SK-N-SH (cell line): ENCODE measurements around the gene GNAT1. TPM values are rescaled to one million over a fixed set of nuclear protein-coding genes. Genes with fewer than 3 reads are reported as not detected.

Experiments
- CTCF ChIA-PET: fragments of 300-600, 350-600 bp; formaldehyde crosslinking; extraction: SDS; loops from one replicate; lab custom pipeline; 2021; lab: Yijun Ruan, JAX
- POLR2A ChIA-PET: fragments of 350-600 bp; sonication (Branson Sonifier 250); formaldehyde crosslinking; extraction: SDS; loops from one replicate; lab custom pipeline; 2020; ENCODE audit warnings: antibody characterized with exemption, inconsistent platforms; lab: Yijun Ruan, JAX
- DNase-seq: peaks from one replicate; pipeline ENCODE4 v3.0.0; 2012
- H2AFZ ChIP-seq: fragments of 200-600 bp; sonication (generic); 2 replicates; pipeline ENCODE4 v1.8.1; 2016; ENCODE audit warnings: antibody characterized with exemption, mild to moderate bottlenecking, low read depth
- H3F3A ChIP-seq: fragments of 200-600 bp; sonication (generic); replicated peaks from 2 replicates; pipeline ENCODE3; 2016; ENCODE audit warnings: antibody characterized with exemption, mild to moderate bottlenecking; ENCODE audit not compliant: insufficient read depth
- H3K27ac ChIP-seq, 2 experiments: fragments of 200-500 bp in 1 of 2; fragments of 200-600 bp in 1 of 2; sonication (Bioruptor generic) in 1 of 2; sonication (generic), shearing (Covaris generic) in 1 of 2; 2 replicates each; pipeline versions ENCODE4 v1.5.1 to v1.6.1; 2014 to 2016; ENCODE audit warnings: low read depth in 2 of 2, inconsistent platforms in 1 of 2, low read length in 1 of 2, mild to moderate bottlenecking in 1 of 2, mixed read lengths in 1 of 2
- H3K27me3 ChIP-seq: fragments of 200-600 bp; sonication (generic), shearing (Covaris generic); 2 replicates; pipeline ENCODE4 v1.6.1; 2016; ENCODE audit warnings: mixed run types; ENCODE audit not compliant: insufficient read depth
- H3K36me3 ChIP-seq, 2 experiments: fragments of 200-500 bp in 1 of 2; fragments of 200-600 bp in 1 of 2; sonication (Bioruptor generic) in 1 of 2; sonication (generic) in 1 of 2; replicated peaks in 1 of 2; 2 replicates each; pipeline versions ENCODE3 to v1.5.1; 2014 to 2016; ENCODE audit warnings: low read length in 1 of 2, mild to moderate bottlenecking in 1 of 2; ENCODE audit not compliant: insufficient read depth in 2 of 2, control insufficient read depth in 1 of 2
- H3K4me1 ChIP-seq, 2 experiments: fragments of 200-500 bp in 1 of 2; fragments of 200-600 bp in 1 of 2; sonication (Bioruptor generic) in 1 of 2; sonication (generic), shearing (Covaris generic) in 1 of 2; 2 replicates each; pipeline versions ENCODE4 v1.5.1 to v1.6.1; 2014 to 2016; ENCODE audit warnings: low read depth in 1 of 2, low read length in 1 of 2, mixed run types in 1 of 2; ENCODE audit not compliant: insufficient read depth in 2 of 2, control insufficient read depth in 1 of 2
- H3K4me2 ChIP-seq: fragments of 200-600 bp; sonication (generic), shearing (Covaris generic); 2 replicates; pipeline ENCODE4 v1.6.1; 2017; ENCODE audit warnings: mixed run types
- H3K4me3 ChIP-seq, 2 experiments: fragments of 200-500 bp in 1 of 2; fragments of 200-600 bp in 1 of 2; sonication (Bioruptor generic) in 1 of 2; sonication (generic), shearing (Covaris generic) in 1 of 2; 2 replicates each; pipeline versions ENCODE4 v1.5.1 to v1.8.1; 2014 to 2016; ENCODE audit warnings: low read depth in 2 of 2, inconsistent platforms in 1 of 2, low read length in 1 of 2, mild to moderate bottlenecking in 1 of 2, mixed read lengths in 1 of 2, moderate library complexity in 1 of 2
- H3K79me2 ChIP-seq: fragments of 200-600 bp; sonication (generic); 2 replicates; pipeline ENCODE4 v1.8.1; 2017; ENCODE audit warnings: mild to moderate bottlenecking; ENCODE audit not compliant: insufficient read depth
- H3K9ac ChIP-seq: fragments of 200-600 bp; sonication (generic); 2 replicates; pipeline ENCODE4 v1.6.1; 2017; ENCODE audit warnings: mixed run types
- H3K9me2 ChIP-seq: fragments of 200-600 bp; sonication (generic); 2 replicates; pipeline ENCODE4 v1.6.1; 2017; ENCODE audit warnings: mixed run types
- H3K9me3 ChIP-seq: fragments of 200-600 bp; sonication (generic); 2 replicates; pipeline ENCODE4 v1.6.1; 2017; ENCODE audit warnings: mixed run types, mild to moderate bottlenecking, moderate library complexity
- H4K20me1 ChIP-seq: fragments of 200-600 bp; sonication (generic); 2 replicates; pipeline ENCODE4 v1.6.1; 2017; ENCODE audit warnings: mild to moderate bottlenecking, mixed run types; ENCODE audit not compliant: insufficient read depth
- CTCF ChIP-seq: fragments of 200-600 bp; sonication (generic); IDR thresholded peaks from 2 replicates; pipeline ENCODE4 v1.6.1; 2017; ENCODE audit warnings: antibody characterized with exemption, mild to moderate bottlenecking, moderate library complexity
- ELF1 ChIP-seq: IDR thresholded peaks from 2 replicates; pipeline ENCODE4 v1.4.0; 2012
- EP300 ChIP-seq, 2 experiments: IDR thresholded peaks; 2 replicates each; pipeline versions ENCODE4 v1.4.0 to v1.6.1; 2012; ENCODE audit warnings: borderline replicate concordance in 1 of 2, low read depth in 1 of 2, low read length in 1 of 2
- EZH2phosphoT487 ChIP-seq: fragments of 200-600 bp; sonication (generic); IDR thresholded peaks from 2 replicates; pipeline ENCODE4 v1.6.1; 2017; ENCODE audit warnings: low read depth, mixed run types, mild to moderate bottlenecking, antibody characterized with exemption, moderate library complexity, borderline replicate concordance
- FOSL2 ChIP-seq: IDR thresholded peaks from 2 replicates; pipeline ENCODE4 v1.4.0; 2012; ENCODE audit warnings: low read depth, mild to moderate bottlenecking, moderate library complexity, borderline replicate concordance
- FOXJ3 ChIP-seq: sonication (generic); formaldehyde crosslinking; IDR thresholded peaks from 2 replicates; pipeline ENCODE4 v1.5.1; 2020; ENCODE audit warnings: mild to moderate bottlenecking, missing genetic modification reagents
- GABPA ChIP-seq: IDR thresholded peaks from 2 replicates; pipeline ENCODE4 v1.4.0; 2012; ENCODE audit warnings: low read depth, mild to moderate bottlenecking
- GATA2 ChIP-seq: sonication (generic); formaldehyde crosslinking; IDR thresholded peaks from 2 replicates; pipeline ENCODE4 v1.5.0; 2020; ENCODE audit warnings: mild to moderate bottlenecking, missing genetic modification reagents
- IRF3 ChIP-seq: fragments of 150-350 bp; IDR thresholded peaks from 2 replicates; pipeline ENCODE4 v1.6.1; 2016; ENCODE audit warnings: mild to moderate bottlenecking, low read depth, low read length
- MEF2A ChIP-seq: IDR thresholded peaks from 2 replicates; pipeline ENCODE4 v1.4.0; 2012; ENCODE audit warnings: low read depth, borderline replicate concordance
- MXI1 ChIP-seq: IDR thresholded peaks from 2 replicates; pipeline ENCODE4 v1.6.1; 2012; ENCODE audit warnings: mild to moderate bottlenecking, low read depth, low read length, improper control_type of control experiment
- NFIC ChIP-seq: IDR thresholded peaks from 2 replicates; pipeline ENCODE4 v1.4.0; 2012; ENCODE audit warnings: borderline replicate concordance
- POLR2AphosphoS5 ChIP-seq: IDR thresholded peaks from 2 replicates; pipeline ENCODE4 v1.6.1; 2012; ENCODE audit warnings: low read depth, low read length
- RXRA ChIP-seq: IDR thresholded peaks from 2 replicates; pipeline ENCODE4 v1.4.0; 2012; ENCODE audit warnings: low read depth, mild to moderate bottlenecking, borderline replicate concordance
- SMC3 ChIP-seq: IDR thresholded peaks from 2 replicates; pipeline ENCODE4 v1.6.1; 2012; ENCODE audit warnings: low read depth, low read length, improper control_type of control experiment
- TAF1 ChIP-seq: IDR thresholded peaks from 2 replicates; pipeline ENCODE4 v1.6.1; 2012; ENCODE audit warnings: low read depth, mild to moderate bottlenecking, low read length, moderate library complexity, borderline replicate concordance
- TCF12 ChIP-seq: IDR thresholded peaks from 2 replicates; pipeline ENCODE4 v1.4.0; 2012
- WGBS: methylation state at CpG from one replicate; pipeline ENCODE4 v1.1.6; 2017; ENCODE audit warnings: low lambda C conversion rate; 5-methylcytosine and 5-hydroxymethylcytosine counted together
- polyA plus RNA-seq, 3 experiments: library from polyadenylated mRNA; depleted of rRNA; stranded (reverse); fragments of >200 nt; gene quantifications; 2 replicates each; pipeline ENCODE4 v1.2.3, GENCODE V29; 2012
- TF ChIP-seq, protein P1 (sequence below): IDR thresholded peaks from 2 replicates; pipeline ENCODE4 v1.6.1; 2012; ENCODE audit warnings: mild to moderate bottlenecking, low read depth, low read length, moderate library complexity
- TF ChIP-seq, protein P2 (sequence below): IDR thresholded peaks from 2 replicates; pipeline ENCODE4 v1.4.0; 2012; ENCODE audit warnings: low read depth, borderline replicate concordance
- TF ChIP-seq, protein P3 (sequence below): fragments of 150-350 bp; IDR thresholded peaks from 2 replicates; pipeline ENCODE4 v1.6.1; 2017; ENCODE audit warnings: antibody characterized with exemption, low read length, low read depth, borderline replicate concordance

Gene GNAT1
- polyA plus RNA-seq, 1 of the 3 experiments (the other 2 are of a cell fraction): not detected

GRCh38 chr3:50207359-50208042, 16.1 kb downstream of the GNAT1 start:
- Histone ChIP-seq H3K9me2 (no peaks in the 10 kb centered on the region), H3K9ac (no peak overlapping the region), H3K4me2 (no peak overlapping the region), H3K4me1 (peaks cover 0 to 11% of the 10 kb centered on the region in 2 experiments; a peak in 1 of 4 replicates), H3K79me2 (no peaks in the 10 kb centered on the region), H3K27me3 (peaks cover 28% of the 10 kb centered on the region), H3K27ac (no peak overlapping the region), H4K20me1 (no peaks in the 10 kb centered on the region), H3K4me3 (no peak overlapping the region), H3F3A (no peaks in the 10 kb centered on the region), H2AFZ (no peak overlapping the region), H3K9me3 (no peaks in the 10 kb centered on the region), H3K36me3 (no peaks in the 10 kb centered on the region)
- CTCF ChIA-PET: interaction anchor here (0.9 to 61.6 kb wide), 4 partner anchors 14 to 85 kb away, joined by 3 to 1375 read pairs (median 98); partner anchors contain the start of gene GNAT1
- no peak for DNase-seq
- POLR2A ChIA-PET: no interaction called here
- 88% methylated on average over 17 of the region's 17 CpGs for whole genome bisulfite sequencing
- TF ChIP-seq GABPA (no peak), POLR2AphosphoS5 (no peak), NFIC (no peak), SMC3 (no peak), CTCF (no peak), GATA2 (CRISPR knock-in tag) (no peak), RXRA (no peak), EZH2phosphoT487 (no peak), FOSL2 (no peak), FOXJ3 (no peak), TAF1 (no peak), MXI1 (no peak), ELF1 (no peak), IRF3 (no peak), TCF12 (no peak), EP300 (IDR thresholded peaks at IDR 0.05; ENCODE audit: borderline replicate concordance in 1 of 2, low read depth in 1 of 2, low read length in 1 of 2) (no peak), MEF2A (no peak)
- TF ChIP-seq, protein P1, sequence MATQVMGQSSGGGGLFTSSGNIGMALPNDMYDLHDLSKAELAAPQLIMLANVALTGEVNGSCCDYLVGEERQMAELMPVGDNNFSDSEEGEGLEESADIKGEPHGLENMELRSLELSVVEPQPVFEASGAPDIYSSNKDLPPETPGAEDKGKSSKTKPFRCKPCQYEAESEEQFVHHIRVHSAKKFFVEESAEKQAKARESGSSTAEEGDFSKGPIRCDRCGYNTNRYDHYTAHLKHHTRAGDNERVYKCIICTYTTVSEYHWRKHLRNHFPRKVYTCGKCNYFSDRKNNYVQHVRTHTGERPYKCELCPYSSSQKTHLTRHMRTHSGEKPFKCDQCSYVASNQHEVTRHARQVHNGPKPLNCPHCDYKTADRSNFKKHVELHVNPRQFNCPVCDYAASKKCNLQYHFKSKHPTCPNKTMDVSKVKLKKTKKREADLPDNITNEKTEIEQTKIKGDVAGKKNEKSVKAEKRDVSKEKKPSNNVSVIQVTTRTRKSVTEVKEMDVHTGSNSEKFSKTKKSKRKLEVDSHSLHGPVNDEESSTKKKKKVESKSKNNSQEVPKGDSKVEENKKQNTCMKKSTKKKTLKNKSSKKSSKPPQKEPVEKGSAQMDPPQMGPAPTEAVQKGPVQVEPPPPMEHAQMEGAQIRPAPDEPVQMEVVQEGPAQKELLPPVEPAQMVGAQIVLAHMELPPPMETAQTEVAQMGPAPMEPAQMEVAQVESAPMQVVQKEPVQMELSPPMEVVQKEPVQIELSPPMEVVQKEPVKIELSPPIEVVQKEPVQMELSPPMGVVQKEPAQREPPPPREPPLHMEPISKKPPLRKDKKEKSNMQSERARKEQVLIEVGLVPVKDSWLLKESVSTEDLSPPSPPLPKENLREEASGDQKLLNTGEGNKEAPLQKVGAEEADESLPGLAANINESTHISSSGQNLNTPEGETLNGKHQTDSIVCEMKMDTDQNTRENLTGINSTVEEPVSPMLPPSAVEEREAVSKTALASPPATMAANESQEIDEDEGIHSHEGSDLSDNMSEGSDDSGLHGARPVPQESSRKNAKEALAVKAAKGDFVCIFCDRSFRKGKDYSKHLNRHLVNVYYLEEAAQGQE: no peak
- TF ChIP-seq, protein P2, sequence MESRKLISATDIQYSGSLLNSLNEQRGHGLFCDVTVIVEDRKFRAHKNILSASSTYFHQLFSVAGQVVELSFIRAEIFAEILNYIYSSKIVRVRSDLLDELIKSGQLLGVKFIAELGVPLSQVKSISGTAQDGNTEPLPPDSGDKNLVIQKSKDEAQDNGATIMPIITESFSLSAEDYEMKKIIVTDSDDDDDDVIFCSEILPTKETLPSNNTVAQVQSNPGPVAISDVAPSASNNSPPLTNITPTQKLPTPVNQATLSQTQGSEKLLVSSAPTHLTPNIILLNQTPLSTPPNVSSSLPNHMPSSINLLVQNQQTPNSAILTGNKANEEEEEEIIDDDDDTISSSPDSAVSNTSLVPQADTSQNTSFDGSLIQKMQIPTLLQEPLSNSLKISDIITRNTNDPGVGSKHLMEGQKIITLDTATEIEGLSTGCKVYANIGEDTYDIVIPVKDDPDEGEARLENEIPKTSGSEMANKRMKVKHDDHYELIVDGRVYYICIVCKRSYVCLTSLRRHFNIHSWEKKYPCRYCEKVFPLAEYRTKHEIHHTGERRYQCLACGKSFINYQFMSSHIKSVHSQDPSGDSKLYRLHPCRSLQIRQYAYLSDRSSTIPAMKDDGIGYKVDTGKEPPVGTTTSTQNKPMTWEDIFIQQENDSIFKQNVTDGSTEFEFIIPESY: no peak
- TF ChIP-seq, protein P3, sequence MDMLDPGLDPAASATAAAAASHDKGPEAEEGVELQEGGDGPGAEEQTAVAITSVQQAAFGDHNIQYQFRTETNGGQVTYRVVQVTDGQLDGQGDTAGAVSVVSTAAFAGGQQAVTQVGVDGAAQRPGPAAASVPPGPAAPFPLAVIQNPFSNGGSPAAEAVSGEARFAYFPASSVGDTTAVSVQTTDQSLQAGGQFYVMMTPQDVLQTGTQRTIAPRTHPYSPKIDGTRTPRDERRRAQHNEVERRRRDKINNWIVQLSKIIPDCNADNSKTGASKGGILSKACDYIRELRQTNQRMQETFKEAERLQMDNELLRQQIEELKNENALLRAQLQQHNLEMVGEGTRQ: no peak
